GM11168 (cell line): ENCODE measurements around the gene BRSK2.
"Not testable (repeated sequence)": the region's sequence is repeated elsewhere in the genome, so short reads cannot be mapped to it uniquely, and the experiment has no call there.

Experiments
- in situ Hi-C: fragments of 300-500 bp; cut with MboI; formaldehyde crosslinking; loops from one replicate; pipeline ENCODE4 v1.12.0; 2022; ENCODE audit warnings: low sequenced_read_pairs; ENCODE audit not compliant: unreplicated experiment

The BRSK2 gene

GRCh38 chr11:1433568-1433967 lies 43.8 kb downstream of the BRSK2 start:
- in situ Hi-C loops = no loop called here

- in situ Hi-C loops = no loop called here
Measured at GRCh38 chr11:1433977-1434640, 44.4 kb downstream of the BRSK2 start.

- in situ Hi-C loops = not testable (repeated sequence)
Measured at GRCh38 chr11:1435479-1435819, 45.7 kb downstream of the BRSK2 start.

GRCh38 chr11:1435820-1436467 lies 46.2 kb downstream of the BRSK2 start:
- in situ Hi-C loops = no loop called here

- in situ Hi-C loops = no loop called here
Measured at GRCh38 chr11:1436468-1437039, 46.8 kb downstream of the BRSK2 start.

- in situ Hi-C loops = no loop called here
Measured at GRCh38 chr11:1437500-1437899, 47.8 kb downstream of the BRSK2 start.

- in situ Hi-C loops = no loop called here
Measured at GRCh38 chr11:1438261-1438966, 48.7 kb downstream of the BRSK2 start.

- in situ Hi-C loops = no loop called here
Measured at GRCh38 chr11:1438967-1439330, 49.2 kb downstream of the BRSK2 start.

GRCh38 chr11:1439341-1439740 lies 49.6 kb downstream of the BRSK2 start:
- in situ Hi-C loops = no loop called here

- in situ Hi-C loops = no loop called here
Measured at GRCh38 chr11:1440066-1440465, 50.3 kb downstream of the BRSK2 start.

GRCh38 chr11:1440496-1440895 lies 50.8 kb downstream of the BRSK2 start:
- in situ Hi-C loops = no loop called here

- in situ Hi-C loops = no loop called here
Measured at GRCh38 chr11:1442163-1442562, 52.4 kb downstream of the BRSK2 start.

GRCh38 chr11:1442807-1443366 lies 53.2 kb downstream of the BRSK2 start:
- in situ Hi-C loops = no loop called here

- in situ Hi-C loops = no loop called here
Measured at GRCh38 chr11:1443737-1444136, 54.0 kb downstream of the BRSK2 start.

GRCh38 chr11:1444321-1444720 lies 54.6 kb downstream of the BRSK2 start:
- in situ Hi-C loops = no loop called here

- in situ Hi-C loops = no loop called here
Measured at GRCh38 chr11:1444823-1445422, 55.2 kb downstream of the BRSK2 start.

- in situ Hi-C loops = no loop called here
Measured at GRCh38 chr11:1445741-1446445, 56.2 kb downstream of the BRSK2 start.

- in situ Hi-C loops = no loop called here
Measured at GRCh38 chr11:1446623-1447022, 56.9 kb downstream of the BRSK2 start.

GRCh38 chr11:1447845-1448825 lies 58.4 kb downstream of the BRSK2 start:
- in situ Hi-C loops = no loop called here
